Loucy (cell line): ENCODE data around the gene FMR1.

Experiments used
- H2AFZ ChIP-seq: fragments of 200-600 bp; sonication (generic); 2 replicates; pipeline ENCODE4 v1.6.0; 2016; ENCODE audit warnings: antibody characterized with exemption, mild to moderate bottlenecking, low read length, moderate library complexity
- H3F3A ChIP-seq: fragments of 200-600 bp; 2 replicates; pipeline ENCODE4 v1.6.0; 2016; ENCODE audit warnings: antibody characterized with exemption, low read depth, mild to moderate bottlenecking
- H3K27me3 ChIP-seq: fragments of 200-600 bp; sonication (generic); 2 replicates; pipeline ENCODE4 v1.6.1; 2014; ENCODE audit warnings: low read length, mild to moderate bottlenecking; ENCODE audit not compliant: insufficient read depth, poor library complexity, severe bottlenecking
- H3K36me3 ChIP-seq: fragments of 200-600 bp; sonication (generic); 2 replicates; pipeline ENCODE4 v1.6.1; 2016; ENCODE audit warnings: low read length; ENCODE audit not compliant: insufficient read depth
- H3K4me1 ChIP-seq: fragments of 200-600 bp; sonication (generic); 2 replicates; pipeline ENCODE4 v1.5.1; 2014; ENCODE audit warnings: low read length, mild to moderate bottlenecking; ENCODE audit not compliant: insufficient read depth, poor library complexity, severe bottlenecking
- H3K4me2 ChIP-seq: fragments of 200-600 bp; sonication (generic); 2 replicates; pipeline ENCODE4 v1.6.0; 2014; ENCODE audit warnings: antibody characterized with exemption, low read length, low read depth, mild to moderate bottlenecking; ENCODE audit not compliant: poor library complexity, severe bottlenecking
- H3K4me3 ChIP-seq: fragments of 200-600 bp; sonication (generic); 2 replicates; pipeline ENCODE4 v1.5.1; 2014; ENCODE audit warnings: low read length, mild to moderate bottlenecking, mixed read lengths; ENCODE audit not compliant: poor library complexity, severe bottlenecking
- H3K79me2 ChIP-seq: fragments of 200-600 bp; sonication (generic); 2 replicates; pipeline ENCODE4 v1.6.1; 2014; ENCODE audit warnings: low read length; ENCODE audit not compliant: insufficient read depth
- H3K9ac ChIP-seq: fragments of 200-600 bp; sonication (generic); 2 replicates; pipeline ENCODE4 v1.6.0; 2014; ENCODE audit warnings: mild to moderate bottlenecking, low read depth, low read length, moderate library complexity; ENCODE audit not compliant: poor library complexity, severe bottlenecking
- H3K9me2 ChIP-seq: fragments of 200-600 bp; sonication (generic); replicated peaks from 2 replicates; pipeline ENCODE4 v1.6.1; 2016; ENCODE audit warnings: low read depth, low read length, mixed read lengths
- H3K9me3 ChIP-seq: fragments of 200-600 bp; sonication (generic); 2 replicates; pipeline ENCODE4 v1.6.1; 2014; ENCODE audit warnings: mild to moderate bottlenecking, antibody characterized with exemption, low read length, low read depth; ENCODE audit not compliant: insufficient read depth
- H4K20me1 ChIP-seq: fragments of 200-600 bp; sonication (generic); 2 replicates; pipeline ENCODE4 v1.6.0; 2014; ENCODE audit warnings: antibody characterized with exemption, low read length, mild to moderate bottlenecking; ENCODE audit not compliant: insufficient read depth, poor library complexity, severe bottlenecking
- EZH2phosphoT487 ChIP-seq: fragments of 200-600 bp; IDR thresholded peaks from 2 replicates; pipeline ENCODE4 v1.6.1; 2018; ENCODE audit warnings: antibody characterized with exemption, mild to moderate bottlenecking, moderate library complexity, borderline replicate concordance
- TF ChIP-seq, protein P1 (sequence below): fragments of 200-600 bp; sonication (generic); conservative IDR thresholded peaks from 2 replicates; pipeline ENCODE4 v1.5.1; 2014; ENCODE audit warnings: mild to moderate bottlenecking, antibody characterized with exemption, low read length

Gene FMR1

DNA sequence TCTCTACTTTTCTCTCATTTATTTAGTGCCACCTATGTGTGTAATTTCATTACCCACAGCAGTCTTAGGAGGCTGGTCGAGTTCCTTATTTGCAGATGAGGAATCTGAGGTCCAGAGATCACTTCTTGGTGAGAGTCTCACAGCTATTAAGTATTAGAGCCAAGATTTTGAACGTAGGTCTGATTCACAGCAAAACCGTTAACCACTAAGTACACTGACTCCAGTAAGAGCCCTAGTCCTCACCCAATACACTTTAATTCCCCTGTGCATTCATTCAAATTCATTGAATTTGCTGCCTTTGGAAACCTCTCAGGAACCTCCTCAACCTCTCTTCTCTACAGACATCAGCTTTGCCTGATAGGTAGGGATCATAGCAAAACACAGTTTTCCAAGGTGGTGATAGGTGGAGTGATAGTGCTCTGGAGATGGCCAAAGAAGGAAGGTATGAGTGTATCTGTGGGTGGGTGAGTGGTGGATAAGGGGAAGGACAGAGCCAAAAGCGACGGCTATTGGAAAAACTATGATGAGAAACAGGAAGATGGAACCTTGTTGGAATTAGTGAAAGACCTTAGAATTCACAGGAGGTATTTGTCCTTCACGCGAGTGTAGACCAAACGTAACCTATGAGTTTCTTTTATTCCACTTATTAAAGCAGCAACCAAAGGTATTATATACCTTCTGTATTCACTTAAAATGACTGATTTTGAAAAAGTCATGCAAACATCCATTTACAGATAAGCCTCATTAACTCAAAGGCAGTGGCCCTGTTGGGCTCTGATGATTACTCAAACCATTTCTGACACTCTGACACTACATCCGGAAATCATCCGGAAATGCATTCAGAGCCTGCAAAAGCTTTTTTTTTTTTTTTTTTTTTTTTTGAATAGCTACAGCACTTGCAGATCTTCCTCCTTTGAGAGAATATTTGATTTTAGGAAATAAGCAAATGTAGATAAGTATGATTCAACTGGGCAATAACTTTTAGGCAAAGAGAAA lies 6.3 kb downstream of the FMR1 start:
- no peaks in the 10 kb centered on the region for H3K27me3 ChIP-seq
- no peak for TF ChIP-seq EZH2phosphoT487
- TF ChIP-seq, protein P1, sequence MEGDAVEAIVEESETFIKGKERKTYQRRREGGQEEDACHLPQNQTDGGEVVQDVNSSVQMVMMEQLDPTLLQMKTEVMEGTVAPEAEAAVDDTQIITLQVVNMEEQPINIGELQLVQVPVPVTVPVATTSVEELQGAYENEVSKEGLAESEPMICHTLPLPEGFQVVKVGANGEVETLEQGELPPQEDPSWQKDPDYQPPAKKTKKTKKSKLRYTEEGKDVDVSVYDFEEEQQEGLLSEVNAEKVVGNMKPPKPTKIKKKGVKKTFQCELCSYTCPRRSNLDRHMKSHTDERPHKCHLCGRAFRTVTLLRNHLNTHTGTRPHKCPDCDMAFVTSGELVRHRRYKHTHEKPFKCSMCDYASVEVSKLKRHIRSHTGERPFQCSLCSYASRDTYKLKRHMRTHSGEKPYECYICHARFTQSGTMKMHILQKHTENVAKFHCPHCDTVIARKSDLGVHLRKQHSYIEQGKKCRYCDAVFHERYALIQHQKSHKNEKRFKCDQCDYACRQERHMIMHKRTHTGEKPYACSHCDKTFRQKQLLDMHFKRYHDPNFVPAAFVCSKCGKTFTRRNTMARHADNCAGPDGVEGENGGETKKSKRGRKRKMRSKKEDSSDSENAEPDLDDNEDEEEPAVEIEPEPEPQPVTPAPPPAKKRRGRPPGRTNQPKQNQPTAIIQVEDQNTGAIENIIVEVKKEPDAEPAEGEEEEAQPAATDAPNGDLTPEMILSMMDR: no peak

DNA sequence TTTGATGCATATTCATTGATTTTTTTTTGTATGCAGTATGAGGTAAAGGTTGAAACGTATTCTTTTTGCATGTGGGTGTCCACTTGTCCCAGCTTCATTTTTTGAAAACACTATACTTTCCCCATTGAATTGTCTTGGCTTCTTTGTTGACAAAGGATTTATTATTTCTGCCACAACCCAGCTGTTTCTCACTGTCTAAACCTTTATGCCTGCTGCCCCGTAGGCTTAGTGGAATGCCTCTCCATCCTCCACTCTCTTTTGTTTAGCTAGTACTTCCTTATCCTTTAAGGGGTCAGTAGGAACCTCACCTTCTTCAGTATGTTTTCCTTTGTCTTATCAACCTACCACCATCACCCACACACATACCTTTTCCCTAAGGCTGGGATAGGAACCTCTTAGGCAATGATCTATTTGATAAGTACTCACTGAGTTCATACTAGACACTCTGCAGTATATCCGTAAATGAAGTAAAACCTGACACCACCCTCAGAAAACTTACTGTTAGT lies 8.5 kb downstream of the FMR1 start:
- H3K4me3 ChIP-seq: no peak overlapping the region
- peaks cover 55% of the 10 kb centered on the region for H4K20me1 ChIP-seq
- no peak for TF ChIP-seq EZH2phosphoT487
- TF ChIP-seq, protein P1: no peak
- H3K9ac ChIP-seq: peak overlapping the region; percentile 14
- H3K4me1 ChIP-seq: peaks cover 50% of the 10 kb centered on the region
- no peak overlapping the region for H2AFZ ChIP-seq
- no peaks in the 10 kb centered on the region for H3K27me3 ChIP-seq
- no peaks in the 10 kb centered on the region for H3K9me2 ChIP-seq
- H3K9me3 ChIP-seq: no peaks in the 10 kb centered on the region
- H3F3A ChIP-seq: peaks cover 6% of the 10 kb centered on the region; the same call in 1 of the 2 replicates
- peak overlapping the region; percentile 37 for H3K4me2 ChIP-seq
- H3K79me2 ChIP-seq: peaks cover 92% of the 10 kb centered on the region
- H3K36me3 ChIP-seq: peaks cover 3% of the 10 kb centered on the region

More for the DNA sequence above, 6.3 kb downstream of the FMR1 start:
- Histone ChIP-seq H3K4me2 (peak overlapping the region; percentile 88), H3K4me1 (peaks cover 61% of the 10 kb centered on the region), H3K9me2 (no peaks in the 10 kb centered on the region), H3K9me3 (no peaks in the 10 kb centered on the region), H3K79me2 (peaks cover 98% of the 10 kb centered on the region), H4K20me1 (peaks cover 68% of the 10 kb centered on the region), H3F3A (peaks cover 6% of the 10 kb centered on the region; the same call in 1 of the 2 replicates), H3K36me3 (no peaks in the 10 kb centered on the region), H3K4me3 (peak overlapping the region; percentile 53), H2AFZ (no peak overlapping the region), H3K9ac (peak overlapping the region; percentile 17)

DNA sequence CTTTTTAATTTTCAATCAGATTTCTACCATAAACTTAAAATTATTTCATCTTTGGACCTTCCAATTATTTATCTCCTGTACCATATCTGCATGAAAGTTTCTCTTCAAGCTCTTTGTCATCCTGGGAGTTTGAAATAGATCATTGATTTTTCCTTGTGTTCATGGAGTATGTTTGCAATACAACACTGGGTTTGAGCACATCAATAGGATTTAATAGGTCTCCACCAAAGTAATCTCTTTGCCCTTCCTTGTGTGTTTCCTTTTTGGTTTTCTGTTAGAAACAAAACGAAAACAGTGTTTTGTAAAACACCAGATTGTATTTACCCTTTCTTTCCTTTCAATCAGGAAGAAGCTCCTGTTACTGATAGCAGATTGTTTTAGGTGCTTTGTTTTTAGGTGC lies 11.9 kb downstream of the FMR1 start:
- Histone ChIP-seq H2AFZ (no peak overlapping the region), H3K79me2 (peaks cover 82% of the 10 kb centered on the region), H3K4me3 (no peak overlapping the region), H4K20me1 (peaks cover 30% of the 10 kb centered on the region), H3K4me2 (peak overlapping the region; percentile 23), H3K9me2 (no peaks in the 10 kb centered on the region), H3F3A (no peaks in the 10 kb centered on the region), H3K9ac (no peak overlapping the region), H3K36me3 (peaks cover 29% of the 10 kb centered on the region), H3K27me3 (no peaks in the 10 kb centered on the region), H3K9me3 (no peaks in the 10 kb centered on the region), H3K4me1 (peaks cover 21% of the 10 kb centered on the region)
- TF ChIP-seq, protein P1: no peak
- no peak for TF ChIP-seq EZH2phosphoT487
